NCI-H748 treated with DMSO at 0.1 percent for 48 hours (cell line): ENCODE data around the gene GPR183.

Experiments used
- DNase-seq: peaks from one replicate; lab custom pipeline; 2025; lab: John Stamatoyannopoulos, UW

Gene GPR183, protein sequence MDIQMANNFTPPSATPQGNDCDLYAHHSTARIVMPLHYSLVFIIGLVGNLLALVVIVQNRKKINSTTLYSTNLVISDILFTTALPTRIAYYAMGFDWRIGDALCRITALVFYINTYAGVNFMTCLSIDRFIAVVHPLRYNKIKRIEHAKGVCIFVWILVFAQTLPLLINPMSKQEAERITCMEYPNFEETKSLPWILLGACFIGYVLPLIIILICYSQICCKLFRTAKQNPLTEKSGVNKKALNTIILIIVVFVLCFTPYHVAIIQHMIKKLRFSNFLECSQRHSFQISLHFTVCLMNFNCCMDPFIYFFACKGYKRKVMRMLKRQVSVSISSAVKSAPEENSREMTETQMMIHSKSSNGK

GRCh38 chr13:99307247-99307646 lies at the start of gene GPR183:
Gene GPR183, minus strand, starts transcription at chr13:99307399. Its CDS starts 11,254 bp downstream, at chr13:99296145.
- DNase-seq = no peak

GRCh38 chr13:99356262-99357091 lies 49.3 kb upstream of the GPR183 start:
- no peak for DNase-seq

GRCh38 chr13:99356012-99356261 lies 48.7 kb upstream of the GPR183 start:
- DNase-seq = no peak

- DNase-seq = no peak
These were observed 48.2 kb upstream of the GPR183 start for GRCh38 chr13:99355267-99356011.

- no peak for DNase-seq
These were observed 47.3 kb upstream of the GPR183 start for GRCh38 chr13:99354371-99354951.

DNA sequence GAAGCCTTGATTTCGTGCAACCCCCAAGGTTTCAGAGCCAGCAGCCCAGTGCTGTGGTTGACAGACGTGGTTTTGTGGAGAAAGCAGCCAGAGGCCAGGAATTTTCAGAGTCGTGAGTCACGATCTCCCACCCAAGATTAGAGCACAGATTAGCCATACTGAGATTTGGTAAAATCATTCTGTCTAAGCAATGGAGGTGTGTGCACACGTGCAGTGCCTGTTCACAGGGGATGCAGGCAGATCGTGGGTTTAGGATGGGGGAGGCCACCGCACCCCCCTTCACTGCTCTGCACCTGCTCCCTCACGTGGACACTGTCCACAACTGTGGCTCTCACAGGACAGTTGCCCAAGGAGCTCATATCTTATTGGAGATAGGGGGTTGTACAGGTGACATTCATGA lies 46.6 kb upstream of the GPR183 start:
- DNase-seq = no peak

GRCh38 chr13:99353246-99353600 lies 46.0 kb upstream of the GPR183 start:
- no peak for DNase-seq

DNA sequence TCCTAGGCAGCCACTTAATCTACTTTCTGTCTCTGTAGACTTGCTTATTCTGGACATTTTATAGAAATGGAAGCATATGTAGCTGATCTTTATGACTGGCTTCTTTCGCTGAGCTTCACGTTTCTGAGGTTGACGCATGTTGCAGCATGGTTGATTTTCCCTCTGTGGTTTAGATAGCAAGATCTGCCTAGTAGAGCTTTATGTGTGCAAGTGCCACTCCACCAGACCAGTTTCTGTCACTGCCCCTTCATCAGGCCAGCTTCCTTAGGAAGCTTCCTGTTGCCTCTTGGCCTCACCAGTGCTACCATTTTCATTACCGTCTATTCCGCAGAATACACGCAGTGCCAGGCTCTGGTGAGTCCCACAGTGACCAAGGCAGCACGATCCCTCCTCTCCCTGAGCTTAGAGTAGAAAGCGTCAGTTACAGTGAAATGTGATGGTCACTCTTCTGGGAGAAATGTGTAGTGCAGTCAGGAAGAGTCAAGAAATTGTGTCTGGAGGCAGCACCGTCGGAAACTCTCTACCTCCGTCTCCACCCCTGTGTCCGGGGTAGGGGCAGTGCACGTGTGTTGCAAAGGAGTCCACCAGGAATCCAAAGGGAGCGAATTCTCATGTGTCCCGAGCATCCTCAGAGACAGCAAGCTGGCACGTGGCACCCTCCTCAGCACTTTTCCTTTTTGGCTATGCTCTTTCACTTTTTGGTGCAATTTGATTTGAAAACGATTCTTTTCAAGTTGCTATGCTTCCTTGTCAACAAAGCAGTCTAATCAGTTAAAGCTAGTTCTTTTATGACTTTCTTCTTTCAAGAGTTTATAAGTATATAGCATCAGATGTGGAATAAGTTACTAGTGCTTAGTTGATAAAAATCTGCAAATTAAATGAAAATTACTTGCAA lies 45.4 kb upstream of the GPR183 start:
- no peak for DNase-seq

GRCh38 chr13:99351772-99352171 lies 44.6 kb upstream of the GPR183 start:
- no peak for DNase-seq

DNA sequence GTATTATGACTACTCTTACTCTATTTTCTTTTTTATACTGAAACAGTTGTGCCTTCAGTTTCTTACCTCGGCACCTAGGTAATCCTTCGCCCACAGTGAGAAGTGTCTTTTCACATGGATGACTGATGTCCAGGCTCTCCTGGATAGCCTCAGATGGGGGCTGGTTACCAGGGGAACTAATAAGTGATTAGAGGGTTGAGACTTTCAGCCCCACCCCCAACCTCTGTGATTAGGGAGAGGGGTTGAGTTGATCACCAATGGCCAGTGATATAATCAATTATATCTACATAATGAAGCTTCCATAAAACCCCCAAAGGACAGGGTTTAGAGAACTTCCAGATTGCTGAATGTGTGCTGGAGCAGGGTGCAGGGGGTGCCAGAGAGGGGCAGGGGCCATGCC lies 43.0 kb upstream of the GPR183 start:
- DNase-seq = no peak

GRCh38 chr13:99347911-99348451 lies 40.8 kb upstream of the GPR183 start:
- DNase-seq = no peak

- DNase-seq = no peak
These were observed 40.2 kb upstream of the GPR183 start for GRCh38 chr13:99347335-99347878.

DNA sequence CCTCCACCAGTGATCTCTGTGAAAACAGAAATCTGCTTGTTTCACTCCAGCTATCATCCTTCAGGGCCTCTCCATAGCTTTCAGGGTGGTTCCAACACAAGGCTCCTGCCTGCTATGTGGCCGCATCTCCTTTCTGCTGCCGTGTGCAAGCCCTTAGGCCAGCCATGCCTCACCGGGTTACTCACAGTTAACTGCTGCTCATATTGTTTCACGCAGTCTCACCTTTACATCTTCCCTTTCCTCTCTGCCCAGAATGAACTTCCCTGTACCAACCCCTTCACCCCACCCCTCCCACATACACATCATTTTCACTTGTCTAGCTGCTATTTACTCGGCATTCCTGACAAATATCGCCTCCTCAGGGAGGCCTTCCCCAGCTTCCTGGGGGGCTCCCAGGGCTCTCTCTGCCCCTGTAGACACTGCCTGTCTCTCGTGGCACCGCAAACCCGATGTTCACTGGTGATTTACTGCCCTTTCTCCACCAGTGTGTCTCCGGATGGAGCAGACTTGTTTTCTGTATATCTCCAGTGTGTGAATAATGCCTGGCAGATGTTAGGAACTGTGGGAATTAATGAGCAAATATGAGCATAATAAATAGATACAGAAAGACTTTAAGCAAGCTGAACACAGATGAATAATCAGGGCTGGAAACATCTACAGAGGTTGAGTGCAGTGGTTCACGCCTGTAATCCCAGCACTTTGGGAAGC lies 39.3 kb upstream of the GPR183 start:
- no peak for DNase-seq

GRCh38 chr13:99345345-99345744 lies 38.1 kb upstream of the GPR183 start:
- DNase-seq = no peak

- no peak for DNase-seq
These were observed 37.5 kb upstream of the GPR183 start for GRCh38 chr13:99344610-99345208.

DNA sequence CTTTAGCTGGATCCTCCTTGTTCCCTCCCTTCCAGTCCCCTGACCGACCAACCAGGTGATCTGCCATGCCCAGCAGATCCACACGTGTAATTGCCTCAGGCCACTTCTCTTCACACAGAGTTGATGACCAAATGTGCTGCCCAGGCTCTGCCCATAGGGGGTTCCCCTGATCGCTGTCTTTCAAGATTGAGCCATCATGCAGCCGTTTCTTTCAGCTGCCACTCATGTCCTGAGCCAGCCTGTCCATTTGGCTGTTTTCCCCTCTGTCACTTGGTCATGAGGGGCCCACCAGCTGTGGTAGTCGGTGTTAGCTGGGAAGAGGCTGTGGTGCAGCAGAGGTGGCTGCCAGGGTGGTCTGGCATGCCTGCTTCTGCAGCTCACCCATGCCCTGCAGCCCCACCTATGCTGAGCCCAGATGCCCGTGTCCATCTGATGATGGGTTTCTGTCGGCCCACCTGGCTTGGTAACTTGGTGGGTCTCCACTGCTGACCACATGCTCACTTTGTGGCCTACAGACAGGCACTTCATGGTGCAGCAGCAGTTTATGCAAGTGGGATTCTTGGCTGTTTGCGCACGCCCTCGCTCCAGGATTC lies 35.6 kb upstream of the GPR183 start:
- no peak for DNase-seq

DNA sequence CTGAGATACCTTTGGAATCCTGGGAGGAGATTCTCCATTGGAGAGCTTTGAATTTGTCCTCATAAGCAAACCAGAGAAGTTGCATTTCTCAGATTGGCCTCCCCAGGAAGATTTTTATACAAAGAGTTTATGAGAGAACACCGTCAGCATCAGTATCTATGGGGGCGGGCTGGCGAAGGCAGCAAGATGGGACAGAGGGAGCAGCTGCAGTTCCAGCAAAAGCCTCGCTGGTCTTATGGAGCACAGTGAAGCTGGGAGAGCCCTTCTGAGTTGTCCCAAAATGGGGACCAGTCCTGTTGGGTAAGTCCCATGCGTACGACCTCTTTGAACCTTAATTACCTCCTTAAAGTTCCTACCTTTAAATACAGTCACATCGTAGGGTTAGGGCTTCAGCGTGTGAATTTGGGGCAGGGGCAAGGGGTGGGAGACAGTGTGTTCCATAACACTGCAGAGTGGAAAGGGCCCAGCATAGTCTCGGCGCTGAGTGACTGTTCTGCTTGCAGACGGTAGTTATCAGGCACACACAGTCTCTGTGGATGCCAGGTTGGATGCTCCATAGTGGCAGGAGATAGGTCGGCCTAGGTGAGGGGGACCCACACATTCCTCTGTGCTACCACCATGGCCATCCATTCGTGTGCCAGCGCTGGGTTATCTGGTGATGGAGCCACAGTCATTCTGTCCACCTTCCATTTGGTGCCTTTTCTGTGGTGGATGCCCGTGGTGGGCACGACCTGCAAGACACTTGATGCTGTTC lies 34.9 kb upstream of the GPR183 start:
- no peak for DNase-seq

DNA sequence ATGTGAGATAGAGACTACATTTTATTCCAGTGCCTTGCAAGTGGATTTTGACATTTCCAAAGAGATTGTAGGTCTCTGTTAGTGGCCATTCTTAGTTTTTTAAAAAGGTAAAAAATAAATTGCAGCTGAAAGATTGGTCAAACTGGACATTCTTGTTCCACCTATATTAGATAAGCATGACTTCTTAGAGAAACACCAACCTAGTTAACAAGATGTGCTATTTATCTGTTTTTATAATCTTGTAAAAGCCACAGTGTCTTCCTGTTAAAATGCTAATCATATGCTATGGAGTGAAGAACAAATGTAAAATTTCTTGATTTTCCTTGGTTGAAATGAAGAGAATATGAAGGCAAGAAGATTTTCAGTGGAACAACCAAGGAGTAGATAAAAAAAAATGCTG lies 33.4 kb upstream of the GPR183 start:
- no peak for DNase-seq
